ENCODE measurements around the gene SFSWAP.
"Not testable (repeated sequence)": the region's sequence is repeated elsewhere in the genome, so short reads cannot be mapped to it uniquely, and the experiment has no call there.

The SFSWAP gene

GRCh38 chr12:131675126-131676080, 35.5 kb upstream of the SFSWAP start:
- ATAC-seq (no peak), DNase-seq (no peak)
- no peaks in the 10 kb centered on the region for H3K36me3 Mint-ChIP-seq (ENCODE audit: low read depth)
- no peak overlapping the region for H3K4me3 Mint-ChIP-seq
- peaks cover 4% of the 10 kb centered on the region for H3K27me3 Mint-ChIP-seq
- no peaks in the 10 kb centered on the region for H3K9me3 Mint-ChIP-seq
- no peak overlapping the region for H3K27ac Mint-ChIP-seq
- no peaks in the 10 kb centered on the region for H3K4me1 Mint-ChIP-seq

- DNase-seq (no peak), ATAC-seq (no peak)
- Mint-ChIP-seq H3K9me3 (no peaks in the 10 kb centered on the region), H3K27ac (no peak overlapping the region), H3K4me3 (no peak overlapping the region), H3K4me1 (peaks cover 4% of the 10 kb centered on the region), H3K27me3 (peaks cover 4% of the 10 kb centered on the region), H3K36me3 (ENCODE audit: low read depth) (no peaks in the 10 kb centered on the region)
Observed at GRCh38 chr12:131676544-131676943, 34.3 kb upstream of the SFSWAP start.

DNA sequence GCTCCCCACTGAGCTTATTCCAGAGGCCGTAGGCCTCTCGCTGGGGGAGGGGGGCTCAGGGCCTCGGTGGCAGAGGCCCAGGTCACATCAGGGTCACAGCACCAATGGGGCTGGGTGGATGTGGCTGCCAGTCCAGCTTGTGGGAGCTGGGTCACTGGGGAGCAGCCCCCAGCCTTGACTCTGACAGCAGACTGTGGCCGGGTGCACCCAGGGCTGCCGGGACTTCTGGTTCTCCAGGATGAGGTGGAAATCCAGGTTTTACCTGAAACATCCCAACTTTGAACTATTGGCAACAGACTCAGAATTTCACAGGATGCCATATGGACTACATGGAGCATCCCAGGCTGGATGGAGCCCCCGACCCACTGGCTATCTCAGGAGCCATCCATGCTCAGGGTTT, 33.8 kb upstream of the SFSWAP start:
- H3K27me3 Mint-ChIP-seq; DNase-seq; H3K36me3 Mint-ChIP-seq (ENCODE audit: low read depth); ATAC-seq; H3K4me3 Mint-ChIP-seq; H3K27ac Mint-ChIP-seq; H3K4me1 Mint-ChIP-seq; H3K9me3 Mint-ChIP-seq: not testable (repeated sequence)

DNA sequence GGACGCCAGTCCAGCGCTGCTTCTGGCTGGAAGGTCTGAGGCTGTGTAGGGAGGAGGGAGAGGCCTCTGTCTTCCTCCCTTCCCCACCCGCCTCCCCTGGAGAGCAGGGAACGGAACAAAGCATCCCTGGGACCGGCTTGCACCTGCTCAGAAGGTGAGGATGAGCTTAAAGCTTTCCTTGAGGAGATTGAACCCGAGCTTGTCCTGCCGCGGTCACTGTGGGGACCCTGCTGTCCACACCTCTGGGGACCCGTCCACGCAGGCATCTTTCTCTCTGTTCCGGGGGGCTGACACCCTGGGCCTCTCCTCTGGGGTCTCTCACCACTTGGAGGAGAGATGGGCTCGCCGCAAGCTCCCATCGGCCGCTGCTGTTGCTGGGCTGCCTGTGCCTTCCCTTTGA, 33.2 kb upstream of the SFSWAP start:
- DNase-seq (no peak), ATAC-seq (no peak)
- Mint-ChIP-seq H3K27me3 (peaks cover 6% of the 10 kb centered on the region), H3K4me1 (peaks cover 12% of the 10 kb centered on the region), H3K4me3 (no peak overlapping the region), H3K9me3 (no peaks in the 10 kb centered on the region), H3K27ac (no peak overlapping the region), H3K36me3 (ENCODE audit: low read depth) (no peaks in the 10 kb centered on the region)

- not testable (repeated sequence) for H3K27ac Mint-ChIP-seq; H3K36me3 Mint-ChIP-seq (ENCODE audit: low read depth); H3K27me3 Mint-ChIP-seq; H3K9me3 Mint-ChIP-seq; DNase-seq; ATAC-seq; H3K4me3 Mint-ChIP-seq
- H3K4me1 Mint-ChIP-seq = peaks cover 13% of the 10 kb centered on the region
Observed at GRCh38 chr12:131678389-131679181, 32.3 kb upstream of the SFSWAP start.

- H3K27me3 Mint-ChIP-seq; DNase-seq; H3K9me3 Mint-ChIP-seq; ATAC-seq; H3K27ac Mint-ChIP-seq; H3K36me3 Mint-ChIP-seq (ENCODE audit: low read depth); H3K4me3 Mint-ChIP-seq: not testable (repeated sequence)
- H3K4me1 Mint-ChIP-seq = peaks cover 13% of the 10 kb centered on the region
Observed at GRCh38 chr12:131679186-131679585, 31.7 kb upstream of the SFSWAP start.

- not testable (repeated sequence) for H3K27ac Mint-ChIP-seq; ATAC-seq; H3K9me3 Mint-ChIP-seq; H3K27me3 Mint-ChIP-seq; H3K4me3 Mint-ChIP-seq; H3K36me3 Mint-ChIP-seq (ENCODE audit: low read depth); DNase-seq
- H3K4me1 Mint-ChIP-seq = peaks cover 13% of the 10 kb centered on the region
Observed at GRCh38 chr12:131679816-131680215, 31.1 kb upstream of the SFSWAP start.

DNA sequence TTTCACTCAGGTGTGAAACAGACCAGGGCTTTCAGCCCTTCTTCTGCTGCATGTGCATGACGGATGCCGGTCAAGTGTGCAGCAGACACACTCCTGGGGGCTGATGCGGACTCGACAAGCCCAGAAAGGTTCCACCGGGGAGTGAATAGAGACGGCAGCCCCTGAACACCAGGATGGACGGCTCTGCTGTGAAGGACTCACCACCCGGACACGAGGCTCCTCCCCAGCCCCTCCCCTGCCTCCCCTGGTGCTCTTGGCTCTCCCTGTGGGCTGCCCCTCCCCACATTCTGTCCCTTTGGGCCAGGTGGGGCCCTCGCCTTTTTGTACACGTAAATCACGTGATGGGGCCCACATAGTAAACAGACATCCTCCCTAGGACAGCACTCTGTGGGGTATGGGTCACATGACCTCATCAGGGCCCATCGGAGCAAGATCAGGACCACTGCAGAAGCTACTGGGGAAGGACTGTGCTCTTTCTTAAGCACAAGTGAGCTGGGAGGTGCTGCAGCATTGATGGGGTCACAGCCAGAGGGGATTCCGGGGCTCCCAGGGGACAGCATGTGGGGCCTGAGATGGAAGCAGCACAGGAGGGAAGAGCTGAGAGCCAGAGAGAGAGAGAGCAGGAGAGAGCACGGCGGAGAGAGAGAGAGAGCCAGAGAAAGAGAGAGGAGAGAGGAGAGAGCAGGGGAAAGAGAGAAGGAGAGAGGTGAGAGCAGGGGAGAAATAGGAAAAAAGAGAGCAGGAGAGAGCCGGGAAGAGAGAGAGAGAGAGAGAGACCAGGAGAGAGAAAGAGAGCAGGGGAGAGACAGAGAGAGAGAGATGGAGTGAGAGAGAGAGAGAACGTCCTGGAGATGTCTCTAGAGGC, 30.3 kb upstream of the SFSWAP start:
- not testable (repeated sequence) for H3K27me3 Mint-ChIP-seq; H3K4me3 Mint-ChIP-seq; ATAC-seq; H3K9me3 Mint-ChIP-seq; H3K27ac Mint-ChIP-seq; DNase-seq; H3K36me3 Mint-ChIP-seq (ENCODE audit: low read depth)
- peaks cover 13% of the 10 kb centered on the region for H3K4me1 Mint-ChIP-seq

GRCh38 chr12:131681257-131681620, 29.7 kb upstream of the SFSWAP start:
- Mint-ChIP-seq H3K9me3 (no peaks in the 10 kb centered on the region), H3K27me3 (peaks cover 5% of the 10 kb centered on the region), H3K4me3 (no peak overlapping the region)

GRCh38 chr12:131681746-131682509, 29.0 kb upstream of the SFSWAP start:
- H3K36me3 Mint-ChIP-seq (ENCODE audit: low read depth); H3K27ac Mint-ChIP-seq; H3K27me3 Mint-ChIP-seq; H3K9me3 Mint-ChIP-seq; H3K4me3 Mint-ChIP-seq: not testable (repeated sequence)
- DNase-seq = peak; percentile 70
- ATAC-seq = peak; percentile 97
- peaks cover 13% of the 10 kb centered on the region for H3K4me1 Mint-ChIP-seq

More at GRCh38 chr12:131681257-131681620, 29.7 kb upstream of the SFSWAP start:
- H3K36me3 Mint-ChIP-seq (ENCODE audit: low read depth) = no peaks in the 10 kb centered on the region
- ATAC-seq (no peak), DNase-seq (no peak)
- H3K4me1 Mint-ChIP-seq = peaks cover 13% of the 10 kb centered on the region
- no peak overlapping the region for H3K27ac Mint-ChIP-seq

DNA sequence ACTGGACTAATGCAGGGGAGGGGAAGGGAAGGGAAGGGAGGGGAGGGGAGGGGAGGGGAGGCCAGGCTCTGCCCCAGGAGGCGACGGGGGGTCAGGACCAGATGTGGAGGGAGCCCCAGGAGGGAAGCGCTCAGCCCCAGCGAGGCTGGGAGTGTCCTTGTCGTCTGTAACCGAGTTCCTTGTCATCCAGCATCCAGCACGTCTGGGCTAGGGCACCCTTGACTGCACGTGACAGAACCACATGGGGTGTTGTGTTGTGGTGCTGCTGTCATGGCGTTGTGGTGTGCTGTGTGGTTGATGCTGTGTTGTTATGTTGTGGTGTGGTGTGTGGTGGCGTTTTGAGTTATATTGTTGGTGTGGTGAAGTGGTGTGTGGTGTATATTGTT, 28.4 kb upstream of the SFSWAP start:
- DNase-seq (peak; percentile 8), ATAC-seq (no peak)
- Mint-ChIP-seq H3K4me1 (peaks cover 13% of the 10 kb centered on the region), H3K27ac (peak overlapping the region; percentile 24), H3K36me3 (ENCODE audit: low read depth) (no peaks in the 10 kb centered on the region), H3K4me3 (no peak overlapping the region), H3K9me3 (no peaks in the 10 kb centered on the region), H3K27me3 (peaks cover 5% of the 10 kb centered on the region)

GRCh38 chr12:131683266-131684014, 27.4 kb upstream of the SFSWAP start:
- H3K36me3 Mint-ChIP-seq (ENCODE audit: low read depth) = no peaks in the 10 kb centered on the region
- no peak overlapping the region for H3K4me3 Mint-ChIP-seq
- H3K4me1 Mint-ChIP-seq = peaks cover 13% of the 10 kb centered on the region
- no peak for DNase-seq
- H3K9me3 Mint-ChIP-seq = no peaks in the 10 kb centered on the region
- no peak for ATAC-seq
- H3K27me3 Mint-ChIP-seq = peaks cover 5% of the 10 kb centered on the region
- no peak overlapping the region for H3K27ac Mint-ChIP-seq

- Mint-ChIP-seq H3K27ac (no peak overlapping the region), H3K36me3 (ENCODE audit: low read depth) (no peaks in the 10 kb centered on the region), H3K9me3 (no peaks in the 10 kb centered on the region), H3K27me3 (peaks cover 5% of the 10 kb centered on the region), H3K4me3 (no peak overlapping the region), H3K4me1 (peaks cover 13% of the 10 kb centered on the region)
- ATAC-seq = no peak
- no peak for DNase-seq
Observed at GRCh38 chr12:131684015-131684725, 26.7 kb upstream of the SFSWAP start.
